ENCODE measurements around the gene RASL10B.

DNA sequence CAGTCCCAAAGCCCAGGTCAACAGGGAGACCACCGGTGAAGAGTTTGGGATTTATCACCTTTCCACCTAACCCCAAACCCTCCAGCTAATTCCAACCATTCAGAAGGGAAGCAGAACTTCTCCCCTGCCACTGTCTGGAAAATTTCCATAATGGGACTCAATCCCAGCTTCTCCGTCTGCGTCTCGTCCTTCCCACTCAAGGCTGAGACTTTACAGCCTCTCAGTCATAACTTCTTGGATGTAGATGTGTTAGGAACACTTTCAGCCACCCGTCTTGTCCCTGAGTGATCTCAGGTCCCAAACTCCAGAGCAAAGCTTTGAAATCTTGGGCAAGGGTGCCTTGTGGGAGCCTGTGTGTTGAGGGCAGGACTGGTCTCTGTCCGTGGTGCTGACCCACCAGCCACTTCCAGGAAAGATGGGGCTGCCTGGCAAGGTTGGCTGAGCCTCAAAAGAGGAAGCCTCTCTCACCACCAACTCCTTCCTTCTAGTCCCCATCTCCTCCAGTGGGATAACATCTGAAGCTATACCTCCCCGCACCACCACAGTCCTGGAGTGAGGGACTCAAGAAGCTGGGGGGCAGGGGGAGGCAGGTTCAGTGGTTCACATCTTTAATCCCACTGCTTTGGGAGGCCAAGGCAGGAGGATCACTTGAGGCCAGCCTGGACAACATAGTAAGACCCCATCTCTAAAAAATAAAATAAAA, 12.3 kb downstream of the RASL10B start:
- TF ChIP-seq, protein P1, sequence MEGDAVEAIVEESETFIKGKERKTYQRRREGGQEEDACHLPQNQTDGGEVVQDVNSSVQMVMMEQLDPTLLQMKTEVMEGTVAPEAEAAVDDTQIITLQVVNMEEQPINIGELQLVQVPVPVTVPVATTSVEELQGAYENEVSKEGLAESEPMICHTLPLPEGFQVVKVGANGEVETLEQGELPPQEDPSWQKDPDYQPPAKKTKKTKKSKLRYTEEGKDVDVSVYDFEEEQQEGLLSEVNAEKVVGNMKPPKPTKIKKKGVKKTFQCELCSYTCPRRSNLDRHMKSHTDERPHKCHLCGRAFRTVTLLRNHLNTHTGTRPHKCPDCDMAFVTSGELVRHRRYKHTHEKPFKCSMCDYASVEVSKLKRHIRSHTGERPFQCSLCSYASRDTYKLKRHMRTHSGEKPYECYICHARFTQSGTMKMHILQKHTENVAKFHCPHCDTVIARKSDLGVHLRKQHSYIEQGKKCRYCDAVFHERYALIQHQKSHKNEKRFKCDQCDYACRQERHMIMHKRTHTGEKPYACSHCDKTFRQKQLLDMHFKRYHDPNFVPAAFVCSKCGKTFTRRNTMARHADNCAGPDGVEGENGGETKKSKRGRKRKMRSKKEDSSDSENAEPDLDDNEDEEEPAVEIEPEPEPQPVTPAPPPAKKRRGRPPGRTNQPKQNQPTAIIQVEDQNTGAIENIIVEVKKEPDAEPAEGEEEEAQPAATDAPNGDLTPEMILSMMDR (IDR thresholded peaks at IDR 0.05 in 4 of 5, conservative IDR thresholded peaks at IDR 0.05 in 1 of 5) = no peak
- no peak for TF ChIP-seq POLR2A (IDR thresholded peaks at IDR 0.05)

Data from gastrocnemius medialis (tissue), 4 donors.